K562 (cell line): Measurements from ENCODE around the gene EBI3. TPM values are rescaled to one million over a fixed set of nuclear protein-coding genes. Genes with fewer than 3 reads are reported as not detected.
A peak's percentile ranks its signal among the peaks of the same experiment; 100 is the strongest.

Experiments
- CHD1 ChIP-seq: fragments of 200-600 bp; sonication (generic); IDR thresholded peaks from one replicate; pipeline ENCODE4 v1.6.1; 2012; ENCODE audit warnings: mild to moderate bottlenecking, moderate library complexity, low read length, inconsistent platforms
- DMBX1 ChIP-seq: fragments of 250-450 bp; sonication (Bioruptor Pico); IDR thresholded peaks from 2 replicates; pipeline ENCODE4 v1.8.0; 2022; ENCODE audit warnings: inconsistent platforms, mild to moderate bottlenecking, moderate library complexity, borderline replicate concordance
- GABPB1 ChIP-seq: sonication (generic); formaldehyde crosslinking; IDR thresholded peaks from 2 replicates; pipeline ENCODE4 v1.8.0; 2022; ENCODE audit warnings: mild to moderate bottlenecking, missing genetic modification reagents
- HCFC1 ChIP-seq: IDR thresholded peaks from 2 replicates; pipeline ENCODE4 v1.6.1; 2012; ENCODE audit warnings: low read depth, low read length, improper control_type of control experiment
- MYC ChIP-seq, 2 experiments: fragments of 250-450 bp in 1 of 2; sonication (Bioruptor Pico) in 1 of 2; IDR thresholded peaks; 2 replicates each; pipeline versions ENCODE4 v1.5.1 to v1.6.1; 2012 to 2021; ENCODE audit warnings: low read depth in 2 of 2, borderline replicate concordance in 1 of 2, improper control_type of control experiment in 1 of 2, low read length in 1 of 2, mild to moderate bottlenecking in 1 of 2, moderate library complexity in 1 of 2
- PHB ChIP-seq: fragments of 250-450 bp; sonication (Bioruptor Pico); IDR thresholded peaks from 2 replicates; pipeline ENCODE4 v1.5.0; 2021
- POLR2G ChIP-seq: fragments of 200-400 bp; formaldehyde crosslinking; IDR thresholded peaks from 2 replicates; pipeline ENCODE4 v1.6.1; 2017; ENCODE audit warnings: low read depth, mild to moderate bottlenecking, antibody characterized with exemption, low read length, moderate library complexity
- SOX6 ChIP-seq: fragments of 450-650 bp; IDR thresholded peaks from 2 replicates; pipeline ENCODE4 v1.6.1; 2014; ENCODE audit warnings: mild to moderate bottlenecking
- SP1 ChIP-seq: sonication (generic); formaldehyde crosslinking; IDR thresholded peaks from 2 replicates; pipeline ENCODE4 v1.8.1; 2022; ENCODE audit warnings: mild to moderate bottlenecking, missing genetic modification reagents
- TRIM24 ChIP-seq, 2 experiments: fragments of 450-650 bp; IDR thresholded peaks; 2 replicates each; pipeline ENCODE4 v1.6.1; 2016
- TSC22D4 ChIP-seq: fragments of 450-650 bp; IDR thresholded peaks from 2 replicates; pipeline ENCODE4 v1.6.1; 2016; ENCODE audit warnings: missing genetic modification characterization, missing biosample characterization, control low read depth
- YY1 ChIP-seq, 3 experiments: IDR thresholded peaks; 2 replicates each; pipeline ENCODE4 v1.6.1; 2011; ENCODE audit warnings: low read length in 2 of 3, mild to moderate bottlenecking in 2 of 3, moderate library complexity in 2 of 3, borderline replicate concordance in 1 of 3, control low read depth in 1 of 3, low read depth in 1 of 3; ENCODE audit not compliant: insufficient read depth in 3 of 3, insufficient replicate concordance in 2 of 3, control insufficient read depth in 1 of 3, insufficient read length in 1 of 3; ENCODE audit errors: extremely low read depth in 1 of 3
- ZFP36 ChIP-seq: fragments of 150-350 bp; IDR thresholded peaks from 2 replicates; pipeline ENCODE4 v1.6.1; 2018; ENCODE audit warnings: low read length, low read depth; ENCODE audit not compliant: partially characterized antibody
- ZNF507 ChIP-seq: conservative IDR thresholded peaks from 2 replicates; pipeline ENCODE4 v1.6.1; 2017; ENCODE audit warnings: missing genetic modification characterization, missing compliant biosample characterization
- ZNF77 ChIP-seq: fragments of 250-450 bp; sonication (Bioruptor Pico); IDR thresholded peaks from 2 replicates; pipeline ENCODE4 v1.5.0; 2020
- ZSCAN29 ChIP-seq: fragments of 450-650 bp; IDR thresholded peaks from 2 replicates; pipeline ENCODE4 v1.6.1; 2017
- polyA plus RNA-seq, 8 experiments: library from polyadenylated mRNA; depleted of rRNA in 4 of 8; stranded (reverse) in 5 of 8; unstranded in 3 of 8; fragments of >200 nt; fragmentation: Nextera tagmentation in 2 of 8; fragmentation: Illumina TruSeq in 1 of 8; extraction: Ambion mirVana in 2 of 8; extraction: Trizol in 1 of 8; gene quantifications; 2 replicates each; pipeline versions ENCODE4 v1.2.1 to v1.2.3, GENCODE V29; 2011 to 2014; ENCODE audit warnings: inconsistent platforms in 1 of 8, missing spikeins in 1 of 8
- total RNA-seq, 7 experiments: library from RNA; depleted of rRNA in 6 of 7; stranded (reverse); fragments of >200 nt in 6 of 7; fragmentation: Illumina TruSeq in 2 of 7; extraction: Trizol in 2 of 7; gene quantifications; 2 replicates each; pipeline versions ENCODE4 v1.2.1 to v1.2.3, GENCODE V29; 2011 to 2021; ENCODE audit warnings: low replicate concordance in 1 of 7
- TF ChIP-seq, protein P1 (sequence below): sonication (generic); formaldehyde crosslinking; IDR thresholded peaks from 2 replicates; pipeline ENCODE4 v1.8.0; 2023; ENCODE audit warnings: mild to moderate bottlenecking, missing genetic modification reagents
- TF ChIP-seq, protein P2 (sequence below): IDR thresholded peaks from 2 replicates; pipeline ENCODE4 v1.6.1; 2012; ENCODE audit warnings: low read depth, low read length, improper control_type of control experiment, borderline replicate concordance
- TF ChIP-seq, protein P3 (sequence below): fragments of 450-650 bp; IDR thresholded peaks from 2 replicates; pipeline ENCODE4 v1.6.1; 2016; ENCODE audit warnings: low read depth, mild to moderate bottlenecking, moderate library complexity
- TF ChIP-seq, protein P4 (sequence below): sonication (generic); formaldehyde crosslinking; IDR thresholded peaks from 2 replicates; pipeline ENCODE4 v1.9.0; 2022; ENCODE audit warnings: mild to moderate bottlenecking, missing genetic modification reagents

Gene EBI3
- total and polyA plus RNA-seq, 9 of the 15 experiments (the other 6 are each of a cell fraction or from before 2014, with no cell fraction given): 0.08 to 0.35 (median 0.22) TPM; not detected in 6

DNA sequence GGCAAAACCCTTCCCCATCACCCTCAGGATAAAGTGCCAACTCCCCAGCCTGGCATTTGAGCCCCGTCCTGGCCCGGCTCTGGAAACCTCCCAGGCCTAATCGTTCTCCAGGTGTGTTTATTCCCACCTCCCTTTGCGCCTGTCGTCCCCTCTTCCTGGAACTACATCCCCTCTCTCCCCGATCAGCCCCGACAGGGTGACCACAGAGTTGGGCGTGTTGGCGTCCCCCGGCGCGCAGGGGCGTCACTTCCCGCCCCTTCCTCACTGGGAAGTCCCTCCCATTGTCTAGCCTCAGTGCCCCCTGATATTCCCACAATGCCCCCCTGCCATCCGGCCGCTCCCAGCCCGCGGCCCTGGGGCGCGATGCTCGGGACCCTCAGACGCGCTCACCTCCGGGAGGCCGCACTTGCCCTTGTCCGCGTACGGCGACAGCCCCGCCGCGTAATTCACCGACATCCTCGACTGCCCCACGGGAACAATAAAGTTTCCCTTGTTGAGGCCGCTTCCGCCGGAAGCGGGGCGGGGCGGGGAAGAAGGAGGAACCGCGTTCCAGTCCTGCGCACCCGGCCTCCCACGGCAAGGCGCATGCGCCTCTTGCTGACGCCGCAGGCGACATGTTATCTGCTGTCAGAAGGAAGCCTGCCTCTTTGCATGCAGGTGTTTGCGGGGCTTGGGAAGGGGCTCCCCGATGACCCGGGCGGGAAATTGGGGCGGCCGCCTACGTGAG lies 47.1 kb upstream of the EBI3 start, which contains the start of the genes ANKRD24 and SIRT6 (continued):
- TF ChIP-seq, protein P1, sequence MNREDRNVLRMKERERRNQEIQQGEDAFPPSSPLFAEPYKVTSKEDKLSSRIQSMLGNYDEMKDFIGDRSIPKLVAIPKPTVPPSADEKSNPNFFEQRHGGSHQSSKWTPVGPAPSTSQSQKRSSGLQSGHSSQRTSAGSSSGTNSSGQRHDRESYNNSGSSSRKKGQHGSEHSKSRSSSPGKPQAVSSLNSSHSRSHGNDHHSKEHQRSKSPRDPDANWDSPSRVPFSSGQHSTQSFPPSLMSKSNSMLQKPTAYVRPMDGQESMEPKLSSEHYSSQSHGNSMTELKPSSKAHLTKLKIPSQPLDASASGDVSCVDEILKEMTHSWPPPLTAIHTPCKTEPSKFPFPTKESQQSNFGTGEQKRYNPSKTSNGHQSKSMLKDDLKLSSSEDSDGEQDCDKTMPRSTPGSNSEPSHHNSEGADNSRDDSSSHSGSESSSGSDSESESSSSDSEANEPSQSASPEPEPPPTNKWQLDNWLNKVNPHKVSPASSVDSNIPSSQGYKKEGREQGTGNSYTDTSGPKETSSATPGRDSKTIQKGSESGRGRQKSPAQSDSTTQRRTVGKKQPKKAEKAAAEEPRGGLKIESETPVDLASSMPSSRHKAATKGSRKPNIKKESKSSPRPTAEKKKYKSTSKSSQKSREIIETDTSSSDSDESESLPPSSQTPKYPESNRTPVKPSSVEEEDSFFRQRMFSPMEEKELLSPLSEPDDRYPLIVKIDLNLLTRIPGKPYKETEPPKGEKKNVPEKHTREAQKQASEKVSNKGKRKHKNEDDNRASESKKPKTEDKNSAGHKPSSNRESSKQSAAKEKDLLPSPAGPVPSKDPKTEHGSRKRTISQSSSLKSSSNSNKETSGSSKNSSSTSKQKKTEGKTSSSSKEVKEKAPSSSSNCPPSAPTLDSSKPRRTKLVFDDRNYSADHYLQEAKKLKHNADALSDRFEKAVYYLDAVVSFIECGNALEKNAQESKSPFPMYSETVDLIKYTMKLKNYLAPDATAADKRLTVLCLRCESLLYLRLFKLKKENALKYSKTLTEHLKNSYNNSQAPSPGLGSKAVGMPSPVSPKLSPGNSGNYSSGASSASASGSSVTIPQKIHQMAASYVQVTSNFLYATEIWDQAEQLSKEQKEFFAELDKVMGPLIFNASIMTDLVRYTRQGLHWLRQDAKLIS (CRISPR knock-in tag): no peak
- TF ChIP-seq DMBX1 (CRISPR knock-in tag) (no peak), MYC (IDR thresholded peaks at IDR 0.05; ENCODE audit: low read depth, low read length) (peak; percentile 80), MYC (CRISPR knock-in tag; IDR thresholded peaks at IDR 0.05; ENCODE audit: borderline replicate concordance, low read depth) (no peak; the same call in 1 of the 2 replicates), SOX6 (peak; percentile 23; the same call in 1 of the 2 replicates), CHD1 (no peak), TRIM24 (IDR thresholded peaks at IDR 0.05) (peak in 1 of 2 experiments; percentile 30; a peak in 1 of 4 replicates), ZSCAN29 (no peak), HCFC1 (peak; percentile 83), PHB (CRISPR knock-in tag) (no peak), SP1 (peak; percentile 92), GABPB1 (CRISPR knock-in tag) (peak; percentile 97), YY1 (IDR thresholded peaks at IDR 0.05; ENCODE audit: borderline replicate concordance in 1 of 3, control insufficient read depth in 1 of 3, extremely low read depth in 1 of 3, insufficient read depth in 3 of 3, insufficient read length in 1 of 3, insufficient replicate concordance in 2 of 3, low read depth in 1 of 3, low read length in 2 of 3) (peak in 2 of 3 experiments; percentile 78 to 87), ZFP36 (no peak), POLR2G (peak; percentile 92), ZNF77 (CRISPR knock-in tag) (no peak), TSC22D4 (tag) (no peak), ZNF507 (no peak)
- TF ChIP-seq, protein P2, sequence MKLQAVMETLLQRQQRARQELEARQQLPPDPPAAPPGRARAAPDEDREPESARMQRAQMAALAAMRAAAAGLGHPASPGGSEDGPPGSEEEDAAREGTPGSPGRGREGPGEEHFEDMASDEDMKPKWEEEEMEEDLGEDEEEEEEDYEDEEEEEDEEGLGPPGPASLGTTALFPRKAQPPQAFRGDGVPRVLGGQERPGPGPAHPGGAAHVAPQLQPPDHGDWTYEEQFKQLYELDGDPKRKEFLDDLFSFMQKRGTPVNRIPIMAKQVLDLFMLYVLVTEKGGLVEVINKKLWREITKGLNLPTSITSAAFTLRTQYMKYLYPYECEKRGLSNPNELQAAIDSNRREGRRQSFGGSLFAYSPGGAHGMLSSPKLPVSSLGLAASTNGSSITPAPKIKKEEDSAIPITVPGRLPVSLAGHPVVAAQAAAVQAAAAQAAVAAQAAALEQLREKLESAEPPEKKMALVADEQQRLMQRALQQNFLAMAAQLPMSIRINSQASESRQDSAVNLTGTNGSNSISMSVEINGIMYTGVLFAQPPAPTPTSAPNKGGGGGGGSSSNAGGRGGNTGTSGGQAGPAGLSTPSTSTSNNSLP: no peak
- TF ChIP-seq, protein P3, sequence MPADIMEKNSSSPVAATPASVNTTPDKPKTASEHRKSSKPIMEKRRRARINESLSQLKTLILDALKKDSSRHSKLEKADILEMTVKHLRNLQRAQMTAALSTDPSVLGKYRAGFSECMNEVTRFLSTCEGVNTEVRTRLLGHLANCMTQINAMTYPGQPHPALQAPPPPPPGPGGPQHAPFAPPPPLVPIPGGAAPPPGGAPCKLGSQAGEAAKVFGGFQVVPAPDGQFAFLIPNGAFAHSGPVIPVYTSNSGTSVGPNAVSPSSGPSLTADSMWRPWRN: no peak
- TF ChIP-seq, protein P4, sequence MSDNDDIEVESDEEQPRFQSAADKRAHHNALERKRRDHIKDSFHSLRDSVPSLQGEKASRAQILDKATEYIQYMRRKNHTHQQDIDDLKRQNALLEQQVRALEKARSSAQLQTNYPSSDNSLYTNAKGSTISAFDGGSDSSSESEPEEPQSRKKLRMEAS (CRISPR knock-in tag): peak; percentile 37
